GM19328 (cell line): ENCODE results near the gene PPL.

ENCODE experiments used
- ATAC-seq: cut with Tn5 transposase; IDR thresholded peaks from one replicate; pipeline ENCODE4 v1.9.1; 2021; ENCODE audit warnings: mild to moderate bottlenecking, moderate library complexity; ENCODE audit not compliant: unreplicated experiment

Gene PPL

GRCh38 chr16:4870138-4870671, 66.7 kb downstream of the PPL start:
- ATAC-seq: no peak

GRCh38 chr16:4869147-4869805, 67.7 kb downstream of the PPL start:
- no peak for ATAC-seq

GRCh38 chr16:4868535-4868934, 68.4 kb downstream of the PPL start:
- ATAC-seq: no peak

- no peak for ATAC-seq
Observed at GRCh38 chr16:4868026-4868425, 68.9 kb downstream of the PPL start.

- no peak for ATAC-seq
Observed at GRCh38 chr16:4866586-4866985, 70.4 kb downstream of the PPL start.

GRCh38 chr16:4865231-4865860, 71.6 kb downstream of the PPL start:
- ATAC-seq: no peak

- ATAC-seq: no peak
Observed at GRCh38 chr16:4864728-4865127, 72.2 kb downstream of the PPL start.

- no peak for ATAC-seq
Observed at GRCh38 chr16:4862639-4863038, 74.3 kb downstream of the PPL start.

GRCh38 chr16:4860727-4861342, 76.1 kb downstream of the PPL start:
- ATAC-seq: no peak

GRCh38 chr16:4859900-4860255, 77.1 kb downstream of the PPL start:
- ATAC-seq: no peak

- ATAC-seq: no peak
Observed at GRCh38 chr16:4859190-4859899, 77.6 kb downstream of the PPL start.

GRCh38 chr16:4855804-4856203, 81.1 kb downstream of the PPL start:
- ATAC-seq: no peak

GRCh38 chr16:4855371-4855770, 81.6 kb downstream of the PPL start:
- no peak for ATAC-seq

GRCh38 chr16:4852221-4852872, 84.6 kb downstream of the PPL start:
- no peak for ATAC-seq

GRCh38 chr16:4850211-4850610, 86.7 kb downstream of the PPL start:
- ATAC-seq: no peak

- ATAC-seq: no peak
Observed at GRCh38 chr16:4847774-4848587, 89.0 kb downstream of the PPL start.

GRCh38 chr16:4846901-4847773, 89.8 kb downstream of the PPL start, which contains the start of the genes GLYR1 and UBN1:
GLYR1 (minus strand) TSS chr16:4847288; CDS start chr16:4847265, 23 bp downstream.
UBN1 (plus strand) TSS chr16:4847481; CDS start chr16:4852918, 5,437 bp downstream.
- ATAC-seq: peak; percentile 88

- no peak for ATAC-seq
Observed at GRCh38 chr16:4846503-4846900, 90.4 kb downstream of the PPL start.

GRCh38 chr16:4840984-4841383, 96.0 kb downstream of the PPL start:
- ATAC-seq: no peak
